GM21576 (cell line): ENCODE data around the gene FZD2.
"Not testable (repeated sequence)": the region's sequence is repeated elsewhere in the genome, so short reads cannot be mapped to it uniquely, and the experiment has no call there.

Experiments
- ATAC-seq: cut with Tn5 transposase; IDR thresholded peaks from one replicate; pipeline ENCODE4 v1.9.1; 2021; ENCODE audit warnings: mild to moderate bottlenecking, moderate library complexity; ENCODE audit not compliant: unreplicated experiment

The FZD2 gene

DNA sequence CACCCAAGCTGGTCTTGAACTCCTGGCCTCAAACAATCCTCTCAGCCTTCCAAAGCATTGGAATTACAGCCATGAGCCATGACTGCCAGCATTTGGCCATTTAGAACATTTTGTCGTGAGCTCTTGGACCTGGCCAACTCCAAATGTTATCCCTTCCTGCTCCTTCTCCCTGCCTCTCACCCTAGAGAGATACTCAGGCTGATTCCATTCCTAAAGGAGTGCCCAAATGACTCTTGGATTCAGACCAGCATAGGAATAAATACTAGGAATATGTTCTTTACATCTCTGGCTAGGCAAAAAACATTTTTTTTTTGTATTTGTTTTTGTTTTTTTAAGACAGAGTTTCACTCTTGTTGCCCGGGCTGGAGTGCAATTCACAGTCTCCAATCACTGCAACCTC, 15.5 kb downstream of the FZD2 start:
- ATAC-seq: no peak

GRCh38 chr17:44575403-44575802, 18.1 kb downstream of the FZD2 start:
- ATAC-seq: no peak

GRCh38 chr17:44578947-44579346, 21.7 kb downstream of the FZD2 start:
- ATAC-seq: no peak

DNA sequence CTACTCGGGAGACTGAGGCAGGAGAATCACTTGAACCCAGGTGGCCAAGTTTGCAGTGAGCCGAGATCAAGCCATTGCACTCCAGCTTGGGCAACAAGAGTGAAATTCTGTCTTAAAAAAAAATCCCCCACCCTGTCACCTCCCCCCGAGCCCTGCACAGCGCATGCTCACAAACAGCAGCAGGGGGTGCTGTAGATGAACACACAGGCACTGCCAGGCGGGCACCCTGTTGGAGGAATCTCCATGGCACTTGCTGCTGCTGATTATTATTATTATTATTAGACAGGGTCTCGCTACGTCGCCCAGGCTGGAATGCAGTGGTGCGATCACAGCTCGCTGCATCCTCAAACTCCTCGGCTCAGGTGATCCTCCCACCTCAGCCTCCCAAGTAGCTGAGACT, 24.6 kb downstream of the FZD2 start:
- ATAC-seq: no peak

DNA sequence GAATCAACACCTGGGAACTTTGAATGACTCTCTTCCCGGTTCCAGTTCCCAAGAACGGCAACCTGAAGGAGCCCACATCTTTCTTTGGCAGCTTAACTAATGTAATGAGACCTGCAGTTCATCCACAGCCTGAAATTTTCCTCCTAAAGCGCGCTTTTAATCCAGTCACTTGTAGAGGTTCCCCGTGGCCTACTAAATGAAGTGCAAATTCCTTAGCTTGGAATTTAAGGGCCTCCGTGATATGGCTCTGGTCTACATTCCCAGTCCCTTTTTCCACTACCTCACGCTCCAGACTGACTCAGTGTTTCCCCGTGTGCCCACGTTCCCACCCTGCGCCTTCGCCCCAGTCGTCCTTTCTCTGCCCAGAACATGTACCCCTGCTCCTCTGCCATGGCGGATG, 27.2 kb downstream of the FZD2 start:
- no peak for ATAC-seq

DNA sequence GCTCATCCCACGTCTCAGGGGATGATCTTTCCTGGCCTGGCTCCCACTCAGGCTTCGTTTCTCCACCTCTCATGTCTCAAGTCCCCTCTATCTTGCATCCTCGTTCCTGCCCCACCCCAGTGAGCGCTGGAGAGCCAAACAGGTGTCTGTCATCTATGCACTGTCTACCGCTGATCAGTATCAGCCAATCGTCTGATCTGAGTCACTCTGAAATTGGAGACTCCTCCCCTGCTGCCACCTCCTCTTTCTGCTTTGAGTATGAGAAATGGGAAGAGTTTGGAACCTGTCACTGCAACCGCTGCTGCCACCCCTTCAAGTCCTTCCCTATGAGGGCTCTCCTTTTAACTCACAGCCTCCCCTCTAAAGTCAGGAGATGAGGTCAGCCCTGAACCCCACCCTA, 28.0 kb downstream of the FZD2 start:
- ATAC-seq: no peak

DNA sequence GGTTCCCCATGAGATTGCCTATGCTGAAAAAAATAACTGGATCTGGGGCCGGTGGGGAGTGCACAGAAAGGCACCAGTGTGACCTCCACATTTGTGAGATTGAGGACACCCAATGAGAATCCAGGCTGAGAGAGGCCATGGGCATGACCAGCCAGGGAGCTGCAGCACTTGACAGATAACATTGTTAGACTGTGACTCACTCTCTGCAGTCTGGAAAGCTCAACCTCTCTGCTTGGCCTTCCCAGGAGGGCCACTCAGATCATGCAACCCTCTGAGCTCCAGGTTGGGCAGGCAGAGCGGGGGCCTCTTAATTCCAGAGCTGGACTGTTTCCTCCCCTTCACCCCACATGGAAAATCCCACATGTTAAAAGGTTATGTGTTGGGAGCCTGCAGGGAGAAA, 30.1 kb downstream of the FZD2 start:
- no peak for ATAC-seq

DNA sequence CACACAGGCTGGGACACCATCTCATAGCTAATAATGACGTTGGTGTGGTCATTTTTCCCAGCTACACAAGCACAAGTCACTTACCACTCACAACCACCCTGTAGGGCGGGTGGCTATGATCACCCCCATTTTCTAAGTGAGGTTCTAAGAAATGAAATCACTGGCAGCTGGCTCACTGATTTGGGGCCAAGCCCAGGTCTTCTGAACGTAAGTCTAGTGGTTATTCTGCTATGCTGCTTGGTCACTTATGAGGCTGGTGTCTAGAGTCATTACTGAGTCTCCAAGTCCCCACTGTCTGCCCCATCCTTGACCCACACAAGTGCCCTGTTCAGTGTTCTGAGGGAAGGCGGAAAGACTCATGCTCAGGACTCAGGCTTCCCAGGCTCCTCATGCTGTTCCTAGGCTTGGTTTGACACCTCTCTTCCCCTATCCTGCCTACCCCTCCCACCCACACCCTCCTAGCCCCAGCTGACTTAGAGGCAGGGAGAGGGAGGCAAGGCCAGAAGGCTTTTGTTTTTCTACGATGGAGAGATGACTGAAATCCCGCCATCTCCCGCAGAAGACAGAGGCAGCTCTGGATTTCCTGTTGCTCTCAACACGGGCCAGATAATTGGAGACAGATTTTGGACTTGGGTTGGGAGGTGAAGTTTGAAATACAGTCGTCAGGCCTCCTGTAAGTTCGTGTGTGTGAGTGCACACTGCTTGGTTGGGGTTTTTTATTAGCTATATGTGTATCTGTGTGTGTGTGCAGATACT, 32.2 kb downstream of the FZD2 start:
- no peak for ATAC-seq

DNA sequence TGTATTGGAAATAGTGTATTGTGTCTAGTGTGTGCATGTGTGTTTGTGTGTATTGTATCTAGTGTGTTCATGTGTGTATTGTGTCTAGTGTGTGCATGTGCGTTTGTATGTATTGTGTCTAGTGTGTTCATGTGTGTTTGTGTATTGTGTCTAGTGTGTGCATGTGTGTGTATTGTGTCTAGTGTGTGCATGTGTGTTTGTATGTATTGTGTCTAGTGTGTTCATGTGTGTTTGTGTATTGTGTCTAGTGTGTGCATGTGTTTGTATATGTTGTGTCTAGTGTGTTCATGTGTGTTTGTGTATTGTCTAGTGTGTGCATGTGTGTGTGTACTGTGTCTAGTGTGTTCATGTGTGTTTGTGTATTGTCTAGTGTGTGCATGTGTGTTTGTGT, 32.8 kb downstream of the FZD2 start:
- not testable (repeated sequence) for ATAC-seq

DNA sequence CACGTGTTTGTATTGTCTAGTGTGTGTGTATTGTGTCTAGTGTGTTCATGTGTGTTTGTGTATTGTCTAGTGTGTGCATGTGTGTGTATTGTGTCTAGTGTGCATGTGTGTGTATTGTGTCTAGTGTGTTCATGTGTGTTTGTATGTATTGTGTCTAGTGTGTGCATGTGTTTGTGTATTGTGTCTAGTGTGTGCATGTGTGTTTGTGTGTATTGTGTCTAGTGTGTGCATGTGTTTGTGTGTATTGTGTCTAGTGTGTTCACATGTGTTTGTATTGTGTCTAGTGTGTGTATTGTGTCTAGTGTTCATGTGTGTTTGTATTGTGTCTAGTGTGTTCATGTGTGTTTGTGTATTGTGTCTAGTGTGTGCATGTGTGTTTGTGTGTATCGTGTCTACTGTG, 33.5 kb downstream of the FZD2 start:
- ATAC-seq: not testable (repeated sequence)

DNA sequence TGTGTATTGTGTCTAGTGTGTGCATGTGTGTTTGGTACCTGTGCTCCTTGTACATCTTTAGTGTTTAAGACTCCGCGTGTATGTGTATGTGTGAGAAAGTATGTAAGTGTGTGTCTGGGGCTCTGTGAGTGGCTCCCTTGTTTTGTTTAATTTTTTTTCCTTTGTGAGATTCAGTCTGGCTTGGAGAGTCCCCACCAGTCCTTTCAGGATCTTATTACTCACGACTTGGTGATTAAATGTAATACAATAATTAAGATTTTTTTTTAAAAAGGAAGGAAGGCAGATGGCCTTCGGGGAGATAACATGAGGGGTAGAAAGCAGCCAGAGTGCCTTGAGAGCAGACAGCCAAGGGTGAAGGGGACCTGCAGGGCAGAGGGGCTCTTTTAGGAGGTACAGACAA, 33.9 kb downstream of the FZD2 start:
- ATAC-seq: no peak

DNA sequence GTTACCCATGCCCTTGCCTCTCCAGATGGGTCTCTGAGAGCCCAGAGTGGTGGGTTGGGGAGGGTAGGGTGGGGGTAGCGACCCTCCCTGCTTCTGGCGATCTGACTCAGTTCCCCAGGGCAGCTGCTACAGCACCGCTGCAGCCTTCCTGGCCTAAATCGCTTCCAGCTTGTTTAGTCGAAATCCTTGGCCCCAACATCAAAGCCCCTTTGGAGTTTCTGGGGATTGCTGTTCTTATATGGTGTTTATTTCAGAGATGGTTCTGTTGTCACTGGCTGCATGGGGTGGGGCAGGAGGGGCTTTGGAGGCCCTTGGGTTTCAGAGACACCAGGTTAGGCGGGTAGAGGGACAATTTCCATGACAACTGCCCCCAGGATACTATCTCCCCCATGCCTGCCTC, 35.9 kb downstream of the FZD2 start:
- no peak for ATAC-seq

- no peak for ATAC-seq
These were observed 38.0 kb downstream of the FZD2 start for GRCh38 chr17:44595216-44595775.

- ATAC-seq: no peak
These were observed 41.0 kb downstream of the FZD2 start for GRCh38 chr17:44598329-44598728.

DNA sequence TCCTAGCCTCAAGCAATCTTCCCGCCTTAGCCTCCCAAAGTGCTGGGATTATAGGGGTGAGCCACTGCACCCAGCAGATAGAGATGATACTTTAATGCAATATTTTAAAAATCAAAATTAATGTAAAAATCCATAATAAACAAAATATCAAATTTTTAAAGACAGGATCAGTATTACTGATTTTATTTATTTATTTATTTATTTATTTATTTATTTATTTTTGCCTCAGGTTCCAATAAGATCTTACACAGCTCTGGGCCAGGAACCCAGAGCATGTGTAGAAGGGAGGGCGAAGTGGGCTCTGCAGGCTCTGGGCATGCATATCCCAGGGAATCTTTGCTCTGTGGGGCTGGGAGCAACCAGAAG, 41.6 kb downstream of the FZD2 start:
- ATAC-seq: no peak

DNA sequence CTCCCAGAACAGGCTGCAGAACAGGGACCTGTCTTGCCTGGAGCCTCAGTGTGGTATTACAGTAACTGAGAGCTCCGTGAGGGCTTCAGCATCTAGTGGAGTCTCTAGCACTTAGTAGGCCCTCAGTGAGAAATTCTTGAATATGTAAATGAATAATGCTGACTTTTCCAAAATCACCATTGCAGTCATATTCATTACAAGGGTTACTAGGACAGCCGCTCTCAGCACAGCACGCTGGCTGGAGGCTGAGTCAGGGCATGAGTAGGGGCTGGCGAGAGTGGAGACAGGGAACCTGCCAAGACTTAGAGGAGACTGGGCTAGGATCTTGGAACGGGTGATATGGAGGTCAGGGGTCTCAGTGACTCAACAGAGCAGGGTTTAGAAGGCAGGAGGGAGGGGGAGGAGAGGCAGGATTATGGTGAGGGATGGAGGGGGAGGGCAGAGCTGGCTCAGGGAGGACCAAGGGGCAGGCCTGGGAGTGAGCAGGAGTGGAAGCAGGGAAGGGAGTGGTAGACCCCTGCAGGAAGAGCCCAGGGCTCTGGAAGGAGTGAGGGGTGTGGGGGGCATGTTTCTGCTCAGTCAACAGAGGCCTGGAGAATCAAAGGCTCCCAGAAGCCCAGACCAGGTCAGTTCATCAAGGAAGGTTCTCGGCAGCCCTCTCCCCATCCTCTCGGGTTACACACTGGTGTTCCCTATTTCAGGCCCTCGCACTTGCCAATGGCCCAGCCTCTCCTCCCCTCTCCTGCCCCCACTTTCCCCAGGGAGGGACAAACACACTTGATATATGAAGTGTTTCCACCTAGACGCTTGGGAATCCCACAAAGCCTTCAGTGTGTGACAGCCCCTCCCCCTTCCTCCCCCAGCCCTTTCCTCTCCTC, 42.3 kb downstream of the FZD2 start:
- ATAC-seq: no peak

- ATAC-seq: no peak
These were observed 44.3 kb downstream of the FZD2 start for GRCh38 chr17:44601539-44601938.

- ATAC-seq: no peak
These were observed 44.7 kb downstream of the FZD2 start for GRCh38 chr17:44601973-44602372.

DNA sequence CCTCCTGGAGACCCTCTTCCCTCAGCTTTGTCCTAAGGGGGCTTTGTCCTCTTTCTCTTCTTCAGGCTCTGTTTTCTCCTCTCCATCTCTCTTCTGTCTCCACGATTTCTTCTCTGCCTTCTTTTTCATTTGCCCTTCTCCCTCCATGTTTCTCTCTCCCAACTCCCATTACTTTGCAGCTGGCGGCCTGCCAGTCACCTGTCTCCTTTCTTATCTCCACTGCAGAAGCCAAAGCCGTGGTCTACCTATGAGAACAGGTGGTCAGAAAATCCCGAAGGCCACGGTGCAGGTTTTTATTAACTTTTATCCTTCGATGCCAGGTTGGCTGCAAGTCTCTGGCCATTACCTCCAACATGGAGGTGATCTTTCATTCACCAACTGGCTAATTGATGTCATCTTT, 45.1 kb downstream of the FZD2 start:
- ATAC-seq: no peak

GRCh38 chr17:44602970-44603369, 45.7 kb downstream of the FZD2 start:
- ATAC-seq: no peak

DNA sequence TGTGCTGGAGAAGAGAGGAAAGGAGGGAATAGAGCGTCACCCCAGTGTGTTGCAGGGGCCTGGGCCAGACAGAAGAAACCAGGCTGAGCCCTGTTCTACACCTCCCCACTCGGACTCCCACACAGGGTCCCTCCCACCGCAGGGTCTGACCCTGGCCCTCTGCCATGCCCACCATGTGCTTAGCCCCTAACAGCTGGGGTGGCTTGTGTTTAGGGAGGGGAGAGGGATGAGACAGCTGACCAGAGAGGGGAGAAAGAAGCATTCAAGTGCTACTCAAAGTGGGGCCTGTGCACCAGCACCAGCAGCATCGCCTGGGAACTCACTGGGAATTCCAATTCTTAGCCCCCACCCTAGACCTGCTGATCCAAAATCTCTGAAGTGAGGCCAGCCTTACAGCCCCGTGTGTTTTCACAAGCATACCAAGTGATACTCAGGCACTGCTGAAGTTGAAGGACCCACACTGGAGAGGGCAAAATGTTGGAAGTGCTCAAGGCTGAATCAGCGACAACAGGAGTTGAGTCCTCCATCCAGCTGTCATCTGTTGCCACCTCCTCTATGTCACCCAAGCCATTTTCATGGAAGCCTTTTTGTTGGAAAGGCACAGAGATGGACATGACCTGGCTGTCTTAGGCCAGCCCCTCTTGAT, 47.0 kb downstream of the FZD2 start:
- no peak for ATAC-seq
